ENCODE measurements around the gene HORMAD1. TPM values are rescaled to one million over a fixed set of nuclear protein-coding genes. Genes with fewer than 3 reads are reported as not detected.
"Not testable (repeated sequence)": the region's sequence is repeated elsewhere in the genome, so short reads cannot be mapped to it uniquely, and the experiment has no call there.

Gene HORMAD1
- total and polyA plus RNA-seq, 2 donors (not counting 3 experiments of a cell fraction or from before 2014, with no cell fraction given), result not detected

GRCh38 chr1:150660584-150660983 is 60.1 kb downstream of the HORMAD1 start:
- FAIRE-seq, result no peak
- no peaks in the 10 kb centered on the region for H3K4me1 ChIP-seq (ENCODE audit: control insufficient read depth, extremely low read depth, insufficient read depth, low read length)
- H3K27me3 ChIP-seq (ENCODE audit: control insufficient read depth in 2 of 2, insufficient read depth in 2 of 2, low read length in 2 of 2), result no peaks in the 10 kb centered on the region
- H2AFZ ChIP-seq (ENCODE audit: low read depth, low read length), result no peak overlapping the region
- no TSS peak for BruUV-seq (replicated peaks)
- no peak overlapping the region for H3K27ac ChIP-seq (ENCODE audit: insufficient read depth, low read depth, low read length)
- H3K9me3 ChIP-seq (replicated peaks; ENCODE audit: control insufficient read depth, insufficient read depth, low read length), result no peaks in the 10 kb centered on the region
- ChIA-PET POLR2A (no interaction called here), CTCF (interaction anchor here (1.3 kb wide), 1 partner anchor 153 kb away, joined by 3 read pairs; no protein-coding TSS in a partner anchor)
- TF ChIP-seq GATA2 (IDR thresholded peaks at IDR 0.05; ENCODE audit: insufficient read depth, insufficient read length, low read depth, low read length) (no peak), JUN (IDR thresholded peaks at IDR 0.05; ENCODE audit: borderline replicate concordance, insufficient read depth, insufficient read length, low read depth) (no peak), MAX (IDR thresholded peaks at IDR 0.05; ENCODE audit: insufficient read depth, insufficient read length) (no peak), POLR2A (IDR thresholded peaks at IDR 0.05; ENCODE audit: low read depth, low read length) (no peak), CTCF (IDR thresholded peaks at IDR 0.05; ENCODE audit: extremely low read depth in 1 of 2, insufficient read depth in 1 of 2, low read depth in 1 of 2, low read length in 2 of 2) (no peak), FOS (IDR thresholded peaks at IDR 0.05; ENCODE audit: borderline replicate concordance, insufficient read depth, low read length) (no peak), MYC (IDR thresholded peaks at IDR 0.05; ENCODE audit: low read depth, low read length) (no peak), EZH2 (IDR thresholded peaks at IDR 0.05; ENCODE audit: borderline replicate concordance, low read depth, low read length, severe bottlenecking) (no peak), POLR2AphosphoS5 (IDR thresholded peaks at IDR 0.05; ENCODE audit: insufficient read depth, low read depth, low read length) (no peak)
- no peaks in the 10 kb centered on the region for H3K79me2 ChIP-seq (ENCODE audit: control insufficient read depth, insufficient read depth, low read length)
- no peak overlapping the region for H3K4me3 ChIP-seq (replicated peaks in 1 of 3; ENCODE audit: insufficient read depth in 1 of 3, low read depth in 1 of 3, low read length in 3 of 3)
- DNase-seq (ENCODE audit: low read depth, low spot score), result no peak
- H4K20me1 ChIP-seq (replicated peaks; ENCODE audit: control insufficient read depth, extremely low read depth, insufficient read depth, low read length), result no peaks in the 10 kb centered on the region
- H3K4me2 ChIP-seq (ENCODE audit: insufficient read depth, low read length), result no peak overlapping the region
- dilution Hi-C loops (cut with MboI; ENCODE audit: extremely low pct_ligation_motif_present, low sequenced_read_pairs), result loop anchor here (10.0 kb wide), 1 partner anchor 86 kb away; the partner anchor contains the start of gene MCL1
- no peaks in the 10 kb centered on the region for H3K9me1 ChIP-seq (replicated peaks; ENCODE audit: control insufficient read depth, extremely low read depth, insufficient read depth, low read length)
- H3K36me3 ChIP-seq (ENCODE audit: control insufficient read depth in 2 of 2, extremely low read depth in 1 of 2, insufficient read depth in 2 of 2, low read length in 2 of 2), result peaks cover 4 to 8% of the 10 kb centered on the region in 2 experiments
- intact Hi-C loops (cut with micrococcal nuclease), result no loop called here
- H3K9ac ChIP-seq (replicated peaks; ENCODE audit: extremely low read depth, insufficient read depth, low read length), result no peak overlapping the region

GRCh38 chr1:150657064-150657463 is 63.6 kb downstream of the HORMAD1 start:
- POLR2A ChIA-PET, result not testable (repeated sequence)

GRCh38 chr1:150654635-150655034 is 66.1 kb downstream of the HORMAD1 start:
- dilution Hi-C loops (cut with MboI; ENCODE audit: extremely low pct_ligation_motif_present, low sequenced_read_pairs); H3K9ac ChIP-seq (replicated peaks; ENCODE audit: extremely low read depth, insufficient read depth, low read length); FAIRE-seq; H3K4me3 ChIP-seq (replicated peaks in 1 of 3; ENCODE audit: insufficient read depth in 1 of 3, low read depth in 1 of 3, low read length in 3 of 3); H3K79me2 ChIP-seq (ENCODE audit: control insufficient read depth, insufficient read depth, low read length); H3K9me1 ChIP-seq (replicated peaks; ENCODE audit: control insufficient read depth, extremely low read depth, insufficient read depth, low read length); H3K4me2 ChIP-seq (ENCODE audit: insufficient read depth, low read length); H3K27me3 ChIP-seq (ENCODE audit: control insufficient read depth in 2 of 2, insufficient read depth in 2 of 2, low read length in 2 of 2); DNase-seq (ENCODE audit: low read depth, low spot score); H4K20me1 ChIP-seq (replicated peaks; ENCODE audit: control insufficient read depth, extremely low read depth, insufficient read depth, low read length); H2AFZ ChIP-seq (ENCODE audit: low read depth, low read length); BruUV-seq (replicated peaks); H3K4me1 ChIP-seq (ENCODE audit: control insufficient read depth, extremely low read depth, insufficient read depth, low read length); H3K9me3 ChIP-seq (replicated peaks; ENCODE audit: control insufficient read depth, insufficient read depth, low read length); POLR2A ChIA-PET; H3K27ac ChIP-seq (ENCODE audit: insufficient read depth, low read depth, low read length); H3K36me3 ChIP-seq (ENCODE audit: control insufficient read depth in 2 of 2, extremely low read depth in 1 of 2, insufficient read depth in 2 of 2, low read length in 2 of 2): not testable (repeated sequence)
- CTCF ChIA-PET, result interaction anchor here (0.5 to 1.1 kb wide), 2 partner anchors 9 to 102 kb away, joined by 3 to 4 read pairs; no protein-coding TSS in a partner anchor
- intact Hi-C loops (cut with micrococcal nuclease), result loop anchor here (10.0 kb wide), 1 partner anchor 60 kb away; no protein-coding TSS in a partner anchor

More at GRCh38 chr1:150657064-150657463, 63.6 kb downstream of the HORMAD1 start:
- H2AFZ ChIP-seq (ENCODE audit: low read depth, low read length); H3K9ac ChIP-seq (replicated peaks; ENCODE audit: extremely low read depth, insufficient read depth, low read length); BruUV-seq (replicated peaks); FAIRE-seq; CTCF ChIA-PET; dilution Hi-C loops (cut with MboI; ENCODE audit: extremely low pct_ligation_motif_present, low sequenced_read_pairs); H3K27ac ChIP-seq (ENCODE audit: insufficient read depth, low read depth, low read length); DNase-seq (ENCODE audit: low read depth, low spot score); H3K4me1 ChIP-seq (ENCODE audit: control insufficient read depth, extremely low read depth, insufficient read depth, low read length); H3K4me3 ChIP-seq (replicated peaks in 1 of 3; ENCODE audit: insufficient read depth in 1 of 3, low read depth in 1 of 3, low read length in 3 of 3); H3K9me1 ChIP-seq (replicated peaks; ENCODE audit: control insufficient read depth, extremely low read depth, insufficient read depth, low read length); H3K4me2 ChIP-seq (ENCODE audit: insufficient read depth, low read length); H3K36me3 ChIP-seq (ENCODE audit: control insufficient read depth in 2 of 2, extremely low read depth in 1 of 2, insufficient read depth in 2 of 2, low read length in 2 of 2); H3K9me3 ChIP-seq (replicated peaks; ENCODE audit: control insufficient read depth, insufficient read depth, low read length); H3K27me3 ChIP-seq (ENCODE audit: control insufficient read depth in 2 of 2, insufficient read depth in 2 of 2, low read length in 2 of 2); H4K20me1 ChIP-seq (replicated peaks; ENCODE audit: control insufficient read depth, extremely low read depth, insufficient read depth, low read length); H3K79me2 ChIP-seq (ENCODE audit: control insufficient read depth, insufficient read depth, low read length): not testable (repeated sequence)
- intact Hi-C loops (cut with micrococcal nuclease), result loop anchor here (10.0 kb wide), 1 partner anchor 58 kb away; no protein-coding TSS in a partner anchor

Data from endothelial cell of umbilical vein (primary cell).